NCI-H446 (cell line): ENCODE results near the gene COL19A1.
A peak's percentile ranks its signal among the peaks of the same experiment; 100 is the strongest.
"Not testable (repeated sequence)": the region's sequence is repeated elsewhere in the genome, so short reads cannot be mapped to it uniquely, and the experiment has no call there.

Experiments
- DNase-seq, 2 experiments: peaks; one replicate each; lab custom pipeline; 2025; lab: John Stamatoyannopoulos, UW

Gene COL19A1

GRCh38 chr6:69965974-69966373, 99.6 kb downstream of the COL19A1 start:
- DNase-seq = not testable (repeated sequence)

- no peak for DNase-seq
These were observed 106.8 kb downstream of the COL19A1 start for GRCh38 chr6:69973138-69973537.

- no peak for DNase-seq
These were observed 107.4 kb downstream of the COL19A1 start for GRCh38 chr6:69973763-69974162.

DNA sequence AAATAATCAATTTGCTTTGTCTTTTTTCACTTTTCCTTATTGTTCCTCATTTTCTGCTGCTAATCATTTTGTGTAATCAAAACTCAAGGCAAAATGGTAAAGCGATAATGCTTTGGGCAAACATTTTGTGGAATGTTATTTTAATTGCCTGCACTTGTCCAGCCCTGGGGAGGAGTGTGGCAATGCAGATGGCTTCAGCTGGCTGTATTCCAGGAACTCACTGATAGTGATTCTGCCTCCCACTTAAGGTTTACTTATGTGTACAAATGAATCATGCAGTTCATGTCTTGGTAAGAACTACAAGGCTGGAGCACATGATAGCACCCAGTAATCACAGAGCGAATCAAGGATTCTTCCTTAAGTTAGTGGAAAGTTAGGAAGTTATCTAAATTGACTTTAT, 107.8 kb downstream of the COL19A1 start:
- peak; percentile 45 to 88 for DNase-seq

GRCh38 chr6:69976591-69977090, 110.3 kb downstream of the COL19A1 start:
- DNase-seq = no peak

DNA sequence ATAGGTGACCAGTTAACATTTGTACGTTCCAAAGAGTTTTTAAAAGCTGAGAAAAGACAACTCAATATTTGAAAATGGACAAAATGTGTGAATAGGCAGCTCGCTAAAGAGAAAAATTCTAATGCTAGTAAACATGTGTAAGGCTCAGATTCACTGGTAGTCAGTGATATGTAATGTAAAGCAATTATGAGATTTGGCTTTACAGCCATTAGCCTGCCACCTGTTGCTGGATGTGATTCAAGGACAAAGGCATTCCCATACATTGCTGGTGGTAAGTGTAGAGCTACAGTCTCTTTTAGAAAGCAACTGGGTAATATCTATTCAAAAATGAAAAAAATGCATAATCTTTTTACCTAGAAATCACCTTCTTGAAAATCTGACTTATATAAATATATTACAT, 114.3 kb downstream of the COL19A1 start:
- peak in 1 of 2 experiments; percentile 20 for DNase-seq

DNA sequence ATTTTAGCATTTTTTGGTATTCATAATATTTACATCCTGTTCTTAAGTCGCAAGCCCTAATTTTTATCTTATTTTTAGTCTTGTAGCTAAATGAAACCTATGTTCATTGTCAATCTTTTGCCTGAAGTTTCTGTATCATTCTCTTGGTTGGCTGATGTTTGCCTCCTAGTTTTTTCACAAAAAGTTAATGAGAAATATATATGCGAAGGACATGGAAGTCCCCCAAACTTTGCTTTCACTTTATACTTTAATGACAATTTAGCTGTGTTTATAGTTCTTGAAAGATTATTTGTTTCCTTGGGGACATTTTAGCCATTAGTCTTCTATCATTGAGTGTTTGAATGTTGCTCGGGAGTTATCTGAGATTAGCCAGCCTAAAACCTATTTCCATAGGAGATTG, 118.2 kb downstream of the COL19A1 start:
- DNase-seq = no peak

DNA sequence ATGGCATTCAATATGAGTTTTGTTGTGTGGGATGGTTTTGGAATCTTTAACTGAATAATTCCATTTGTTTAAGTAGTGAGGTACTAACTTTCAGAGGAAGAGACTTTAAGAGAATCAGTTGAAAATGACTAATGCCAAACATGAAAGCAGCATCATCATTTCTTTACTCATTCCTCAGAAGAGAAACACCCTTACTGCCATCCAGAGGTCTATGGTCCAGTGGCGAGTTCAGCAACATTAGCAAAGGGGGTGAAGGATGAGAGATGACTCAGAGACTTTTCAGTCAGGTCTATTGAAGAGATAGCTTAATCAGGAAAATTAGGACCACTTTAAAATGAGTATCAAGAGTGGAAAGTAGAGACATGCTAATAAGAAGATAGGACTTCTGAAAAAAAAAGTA, 118.8 kb downstream of the COL19A1 start:
- DNase-seq = no peak

DNA sequence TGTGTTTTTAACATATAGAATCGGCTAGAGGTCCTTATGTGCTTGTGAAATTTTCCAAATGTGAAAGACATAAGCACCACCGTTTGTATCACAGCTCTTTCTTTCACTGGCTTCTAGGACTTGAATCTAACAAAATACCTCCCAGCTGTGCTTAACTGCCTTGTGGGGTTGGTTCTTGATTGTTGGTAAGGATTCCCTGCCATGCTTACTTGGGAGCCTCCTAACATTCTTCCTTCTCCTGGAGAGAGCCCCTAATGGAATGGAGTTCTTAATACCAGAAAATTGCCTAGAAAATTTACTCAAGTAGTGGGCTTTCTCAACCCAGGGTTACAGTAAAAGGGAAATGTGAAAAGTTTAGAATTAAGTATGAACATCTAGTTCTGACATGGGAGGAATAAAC, 121.2 kb downstream of the COL19A1 start:
- no peak for DNase-seq

GRCh38 chr6:69988458-69989126, 122.2 kb downstream of the COL19A1 start:
- DNase-seq = no peak

- no peak for DNase-seq
These were observed 127.9 kb downstream of the COL19A1 start for GRCh38 chr6:69994251-69994650.

DNA sequence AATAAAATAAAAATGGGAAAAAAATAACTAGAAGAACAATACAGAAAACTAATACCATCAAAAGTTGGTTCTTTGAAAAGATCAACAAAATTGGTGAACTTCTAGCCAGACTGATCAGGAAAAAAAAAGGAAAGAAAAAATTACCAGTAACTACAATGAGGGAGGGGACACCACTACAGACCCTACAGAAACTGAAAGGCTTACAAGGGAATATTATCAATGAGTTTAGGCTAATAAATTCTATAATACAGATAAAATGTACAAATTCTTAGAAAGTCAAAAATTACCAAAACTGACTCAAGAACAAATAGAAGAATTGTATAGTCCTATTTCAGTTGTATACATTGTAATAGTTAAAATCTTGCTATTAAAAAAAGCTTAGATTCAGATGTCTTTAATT, 141.8 kb downstream of the COL19A1 start:
- no peak for DNase-seq

GRCh38 chr6:70010339-70010738, 144.0 kb downstream of the COL19A1 start:
- not testable (repeated sequence) for DNase-seq

DNA sequence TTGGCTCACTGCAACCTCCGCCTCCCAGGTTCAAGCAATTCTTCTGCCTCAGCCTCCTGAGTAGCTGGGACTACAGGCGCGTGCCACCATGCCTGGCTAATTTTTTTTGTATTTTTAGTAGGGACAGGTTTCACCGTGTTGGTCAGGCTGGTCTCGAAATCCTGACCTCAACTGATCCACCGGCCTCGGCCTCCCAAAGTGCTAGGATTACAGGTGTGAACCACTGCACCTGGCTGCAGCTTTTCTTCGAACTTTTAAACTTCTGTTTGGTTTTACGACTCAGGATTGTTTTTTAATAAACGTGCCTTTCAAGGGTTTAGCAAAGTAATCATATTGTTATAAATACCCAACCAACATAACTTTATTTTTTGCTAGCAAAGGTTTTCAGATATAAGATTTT, 156.8 kb downstream of the COL19A1 start:
- not testable (repeated sequence) for DNase-seq

DNA sequence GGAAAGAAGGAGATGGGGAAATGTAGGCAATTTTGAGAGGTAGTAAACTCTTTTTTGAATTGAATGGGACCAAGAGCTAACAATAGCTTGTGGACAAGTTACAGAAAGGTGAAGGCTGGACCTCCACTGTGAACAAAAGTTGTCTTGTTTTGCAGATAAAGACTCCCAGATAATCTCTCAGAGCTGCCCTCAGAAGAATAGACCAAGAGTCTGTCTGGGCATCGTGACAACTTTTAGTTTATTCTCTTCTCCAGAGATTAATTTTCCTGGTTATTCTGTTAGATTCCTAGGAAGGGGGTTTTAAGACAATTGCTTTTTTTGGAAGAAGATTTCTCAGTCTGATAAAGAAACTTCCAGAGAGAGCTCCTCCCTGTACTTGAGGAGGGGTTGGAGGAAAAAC, 161.9 kb downstream of the COL19A1 start:
- DNase-seq = peak in 1 of 2 experiments; percentile 19

- DNase-seq = no peak
These were observed 162.6 kb downstream of the COL19A1 start for GRCh38 chr6:70028926-70029325.

DNA sequence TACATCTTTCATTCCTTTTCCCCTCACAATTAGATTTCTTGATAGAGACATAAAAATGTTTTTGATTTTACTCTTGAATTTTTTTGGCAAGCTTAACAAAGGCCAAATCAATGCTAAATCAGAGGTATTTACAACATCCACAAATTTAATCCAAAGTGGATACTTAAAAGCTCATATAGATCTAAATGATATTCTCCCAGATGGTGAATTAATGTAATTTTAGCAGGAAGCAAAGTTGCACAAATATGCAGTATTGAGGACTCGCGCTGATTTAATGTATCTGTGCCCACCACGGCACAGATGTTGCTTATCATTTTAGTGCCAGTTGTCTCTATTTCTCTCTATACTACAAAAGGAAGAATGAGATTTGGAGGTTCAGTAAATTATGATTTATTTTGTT, 167.4 kb downstream of the COL19A1 start:
- DNase-seq = no peak

DNA sequence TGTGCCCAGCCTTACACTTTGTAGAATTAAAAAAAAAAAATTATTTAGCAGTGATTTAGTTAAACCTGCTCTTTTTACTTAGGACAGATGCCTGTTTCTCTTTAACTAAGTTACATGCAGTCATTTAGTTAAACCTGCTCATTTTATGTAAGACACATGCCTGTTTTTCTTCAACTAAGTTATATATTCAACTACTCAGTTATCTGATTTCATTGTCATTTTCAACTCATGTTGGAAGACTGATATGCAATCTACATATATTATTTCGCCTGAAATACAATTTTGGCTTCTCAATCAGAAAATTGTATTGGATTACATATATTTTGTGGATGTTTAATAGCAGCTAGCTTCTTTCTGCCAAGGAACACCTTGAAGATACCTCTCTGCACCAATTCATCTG, 171.1 kb downstream of the COL19A1 start:
- no peak for DNase-seq

DNA sequence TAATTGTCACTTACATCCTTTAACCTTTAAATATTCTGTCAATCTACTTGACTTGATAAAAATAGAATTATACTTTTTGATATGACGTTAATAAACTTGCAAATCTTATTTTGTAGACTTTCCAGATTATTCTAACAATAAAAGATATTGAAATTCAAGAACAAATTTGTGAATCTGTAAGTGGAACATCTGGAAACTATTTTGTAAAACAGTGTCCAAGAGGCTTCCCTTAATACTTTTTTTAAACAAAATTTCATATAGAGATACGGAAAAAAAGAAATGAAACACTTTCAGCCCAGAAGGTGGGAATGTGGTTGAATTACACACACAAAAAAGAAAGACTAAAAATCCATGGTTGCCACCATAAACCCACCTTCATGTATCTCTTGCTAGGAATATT, 174.4 kb downstream of the COL19A1 start:
- DNase-seq = no peak

GRCh38 chr6:70041411-70041810, 175.1 kb downstream of the COL19A1 start:
- DNase-seq = no peak

DNA sequence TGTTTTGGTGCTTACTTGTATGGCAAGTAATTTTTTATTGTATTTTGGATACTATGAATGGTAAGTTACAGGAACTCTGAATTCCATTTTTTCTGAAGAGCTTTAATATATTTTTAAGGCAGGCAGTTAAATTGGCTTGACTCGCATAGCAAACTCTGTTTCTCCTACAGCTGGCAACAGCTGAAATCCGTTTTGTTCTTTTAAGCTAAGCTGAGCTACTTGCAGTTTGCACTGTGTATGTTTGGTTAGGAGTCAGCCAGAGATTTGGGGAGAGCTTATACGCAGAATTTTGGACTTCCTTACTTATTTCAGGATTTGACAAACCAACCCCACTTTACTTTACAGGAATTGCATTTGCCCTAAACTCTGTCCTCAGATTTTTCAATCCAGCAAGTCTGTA, 179.1 kb downstream of the COL19A1 start:
- DNase-seq = no peak

- no peak for DNase-seq
These were observed 185.1 kb downstream of the COL19A1 start for GRCh38 chr6:70051197-70052124.
